BJ (cell line): ENCODE results near the gene NUDT22. TPM values are rescaled to one million over a fixed set of nuclear protein-coding genes. Genes with fewer than 3 reads are reported as not detected.

Source experiments
- CTCF ChIA-PET: fragments of 350-600 bp; formaldehyde crosslinking; extraction: SDS; loops from one replicate; lab custom pipeline; 2021; ENCODE audit warnings: antibody characterized with exemption, inconsistent platforms; lab: Yijun Ruan, JAX
- POLR2A ChIA-PET: fragments of 300-600 bp; sonication (Branson Sonifier 250); formaldehyde crosslinking; extraction: SDS; loops from one replicate; lab custom pipeline; 2021; ENCODE audit warnings: antibody characterized with exemption; lab: Charles Lee
- DNase-seq: peaks from one replicate; pipeline ENCODE4 v3.0.0-alpha.2; 2011; ENCODE audit warnings: low read depth
- H3K27me3 ChIP-seq: 2 replicates; pipeline ENCODE4 v1.6.0; 2011; ENCODE audit warnings: low read length; ENCODE audit not compliant: control insufficient read depth, insufficient read depth
- H3K36me3 ChIP-seq: 2 replicates; pipeline ENCODE4 v1.5.1; 2011; ENCODE audit warnings: low read length; ENCODE audit not compliant: control insufficient read depth, insufficient read depth
- H3K4me3 ChIP-seq: 2 replicates; pipeline ENCODE4 v1.5.1; 2011; ENCODE audit warnings: low read depth, mild to moderate bottlenecking, control low read depth, low read length
- polyA plus RNA-seq: library from polyadenylated mRNA; depleted of rRNA; stranded (reverse); fragments of >200 nt; gene quantifications from 2 replicates; pipeline ENCODE4 v1.2.3, GENCODE V29; 2011; rRNA removed
- TF ChIP-seq, protein P1 (sequence below): IDR thresholded peaks from 2 replicates; pipeline ENCODE4 v1.5.1; 2011; ENCODE audit warnings: low read depth, mild to moderate bottlenecking, control low read depth, inconsistent platforms, low read length, moderate library complexity; ENCODE audit not compliant: insufficient read depth

Gene NUDT22
- polyA plus RNA-seq, 1 experiment = 51.2 TPM

DNA sequence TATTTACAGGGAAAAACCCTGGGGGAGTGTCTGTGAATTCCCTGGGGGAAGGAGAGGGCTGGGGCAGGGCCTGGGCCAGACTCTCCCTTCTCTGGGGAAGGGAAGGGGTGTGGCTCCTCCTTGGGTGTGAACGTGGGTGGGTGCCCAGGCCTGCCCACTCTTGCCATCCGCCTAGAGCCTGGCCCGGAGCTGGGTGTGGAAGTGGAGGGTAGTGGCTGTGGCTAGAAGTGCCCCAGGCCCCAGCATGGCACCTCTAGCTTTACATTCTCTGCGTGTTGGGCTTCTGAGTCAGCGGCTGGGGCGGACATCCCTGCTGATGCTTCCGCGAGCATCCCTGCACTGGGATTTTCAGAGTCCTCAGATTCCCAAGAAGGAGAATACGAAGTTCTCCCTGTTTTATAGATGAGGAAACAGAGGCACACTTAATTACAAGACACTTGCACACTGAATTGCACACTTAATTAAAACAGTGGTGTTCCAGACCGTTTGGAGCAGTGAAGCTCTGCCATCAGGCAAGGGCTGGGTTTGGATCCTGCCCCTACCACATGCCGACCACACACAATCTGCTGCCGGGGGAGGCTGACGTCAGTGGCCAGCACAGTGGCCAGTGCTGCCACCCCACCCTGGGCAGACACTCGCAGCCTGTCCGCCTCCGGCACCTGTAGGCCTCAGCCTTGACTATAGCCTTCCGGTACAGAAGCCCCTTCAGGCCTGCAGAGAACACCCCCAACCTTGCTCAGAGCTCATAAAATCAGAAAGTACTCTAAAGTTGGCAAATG, 50.8 kb downstream of the NUDT22 start:
- no peak for DNase-seq
- Histone ChIP-seq H3K36me3 (peaks cover 11% of the 10 kb centered on the region), H3K27me3 (no peaks in the 10 kb centered on the region), H3K4me3 (no peak overlapping the region)
- ChIA-PET POLR2A (no interaction called here), CTCF (interaction anchor here (0.6 to 3.7 kb wide), 3 partner anchors 9 to 26 kb away, joined by 3 to 14 read pairs (median 4); no protein-coding TSS in a partner anchor)
- TF ChIP-seq, protein P1, sequence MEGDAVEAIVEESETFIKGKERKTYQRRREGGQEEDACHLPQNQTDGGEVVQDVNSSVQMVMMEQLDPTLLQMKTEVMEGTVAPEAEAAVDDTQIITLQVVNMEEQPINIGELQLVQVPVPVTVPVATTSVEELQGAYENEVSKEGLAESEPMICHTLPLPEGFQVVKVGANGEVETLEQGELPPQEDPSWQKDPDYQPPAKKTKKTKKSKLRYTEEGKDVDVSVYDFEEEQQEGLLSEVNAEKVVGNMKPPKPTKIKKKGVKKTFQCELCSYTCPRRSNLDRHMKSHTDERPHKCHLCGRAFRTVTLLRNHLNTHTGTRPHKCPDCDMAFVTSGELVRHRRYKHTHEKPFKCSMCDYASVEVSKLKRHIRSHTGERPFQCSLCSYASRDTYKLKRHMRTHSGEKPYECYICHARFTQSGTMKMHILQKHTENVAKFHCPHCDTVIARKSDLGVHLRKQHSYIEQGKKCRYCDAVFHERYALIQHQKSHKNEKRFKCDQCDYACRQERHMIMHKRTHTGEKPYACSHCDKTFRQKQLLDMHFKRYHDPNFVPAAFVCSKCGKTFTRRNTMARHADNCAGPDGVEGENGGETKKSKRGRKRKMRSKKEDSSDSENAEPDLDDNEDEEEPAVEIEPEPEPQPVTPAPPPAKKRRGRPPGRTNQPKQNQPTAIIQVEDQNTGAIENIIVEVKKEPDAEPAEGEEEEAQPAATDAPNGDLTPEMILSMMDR = no peak

DNA sequence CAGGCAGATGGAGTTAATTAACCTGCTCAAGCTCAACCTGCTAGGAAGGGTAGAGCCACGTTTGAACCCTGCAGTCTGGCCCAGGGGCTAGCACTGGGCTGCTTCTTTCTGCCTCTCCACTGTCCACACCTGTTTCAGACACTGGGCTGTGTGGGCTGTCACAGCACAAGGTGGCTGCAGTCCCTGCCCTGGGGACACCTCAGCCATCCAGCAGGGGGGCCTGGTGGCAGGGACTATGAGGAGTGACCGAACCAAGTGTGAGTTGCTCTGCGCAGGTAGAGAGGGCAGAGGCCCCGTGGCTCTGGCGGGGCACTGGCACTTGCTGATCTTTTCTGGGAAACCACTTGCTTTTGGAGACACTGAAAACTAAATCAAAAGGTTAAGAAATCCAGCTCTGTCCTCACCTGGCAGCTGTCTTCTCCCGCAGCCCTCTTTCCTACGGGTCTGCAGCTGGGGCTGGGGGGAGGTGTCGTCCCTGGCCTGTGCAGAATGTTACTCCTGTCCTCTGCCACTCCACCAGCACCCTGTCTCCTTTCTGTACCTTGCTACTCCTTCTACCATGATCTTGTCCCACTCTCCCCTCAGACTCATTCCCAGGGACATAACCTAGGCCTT, 52.6 kb downstream of the NUDT22 start:
- Histone ChIP-seq H3K27me3 (no peaks in the 10 kb centered on the region), H3K36me3 (peaks cover 13% of the 10 kb centered on the region), H3K4me3 (no peak overlapping the region)
- ChIA-PET POLR2A (no interaction called here), CTCF (interaction anchor here (0.9 to 3.7 kb wide), 5 partner anchors 9 to 74 kb away, joined by 3 to 14 read pairs (median 5); no protein-coding TSS in a partner anchor)
- DNase-seq = no peak
- TF ChIP-seq, protein P1 = no peak

Other genes starting within 250 kb of the NUDT22 start
- gene OTUB1, start 239.8 kb upstream of the NUDT22 start, polyA plus RNA-seq = 108 and 143 TPM in 2 replicates
- 0.32 and 0.42 TPM in 2 replicates for gene FLRT1, start 190.3 kb upstream of the NUDT22 start, polyA plus RNA-seq
- gene MACROD1, start 60.2 kb upstream of the NUDT22 start, polyA plus RNA-seq = 11.7 and 12.4 TPM in 2 replicates
- 139 and 150 TPM in 2 replicates for gene STIP1, start 40.1 kb upstream of the NUDT22 start, polyA plus RNA-seq
- 0.83 and 1.9 TPM in 2 replicates for gene FERMT3, start 19.6 kb upstream of the NUDT22 start, polyA plus RNA-seq
- 30.7 and 53.1 TPM in 2 replicates for gene TRPT1, start 88 bp upstream of the NUDT22 start, polyA plus RNA-seq
- gene DNAJC4, start 4.3 kb downstream of the NUDT22 start, polyA plus RNA-seq = 23.5 and 42.1 TPM in 2 replicates
- gene VEGFB, start 8.3 kb downstream of the NUDT22 start, polyA plus RNA-seq = 10.2 and 13.2 TPM in 2 replicates
- gene FKBP2, start 14.8 kb downstream of the NUDT22 start, polyA plus RNA-seq = 65.6 and 76.2 TPM in 2 replicates
- gene PPP1R14B, start 20.7 kb downstream of the NUDT22 start, polyA plus RNA-seq = 174 and 283 TPM in 2 replicates
- gene PLCB3, start 25.3 kb downstream of the NUDT22 start, polyA plus RNA-seq = 17.9 and 30.2 TPM in 2 replicates
- gene BAD, start 58.4 kb downstream of the NUDT22 start, polyA plus RNA-seq = 62.3 and 85.3 TPM in 2 replicates
- 22.6 and 33.7 TPM in 2 replicates for gene GPR137, start 59.6 kb downstream of the NUDT22 start, polyA plus RNA-seq
- 0.05 TPM in 1 of 2 replicates, not detected in the other for gene KCNK4, start 65.0 kb downstream of the NUDT22 start, polyA plus RNA-seq
- not detected in 2 replicates for gene CATSPERZ, start 74.1 kb downstream of the NUDT22 start, polyA plus RNA-seq
- 8.9 and 17.4 TPM in 2 replicates for gene ESRRA, start 79.2 kb downstream of the NUDT22 start, polyA plus RNA-seq
- gene TRMT112, start 91.3 kb downstream of the NUDT22 start, polyA plus RNA-seq = 154 and 189 TPM in 2 replicates
- 398 and 468 TPM in 2 replicates for gene PRDX5, start 91.8 kb downstream of the NUDT22 start, polyA plus RNA-seq
- gene CCDC88B, start 113.9 kb downstream of the NUDT22 start, polyA plus RNA-seq = 0.49 and 0.66 TPM in 2 replicates
- gene RPS6KA4, start 132.9 kb downstream of the NUDT22 start, polyA plus RNA-seq = 22.9 and 33.8 TPM in 2 replicates